ENCODE results near the gene MEGF11.

The MEGF11 gene

GRCh38 chr15:66195621-66196230 lies 57.8 kb downstream of the MEGF11 start:
- Histone ChIP-seq H3K27ac (replicated peaks) (no peak overlapping the region), H3K27me3 (ENCODE audit: insufficient read depth, poor library complexity, severe bottlenecking) (peaks cover 2% of the 10 kb centered on the region), H3K4me3 (replicated peaks; ENCODE audit: insufficient read depth, low read length) (no peak overlapping the region)
- no peak for DNase-seq (ENCODE audit: low read depth in 1 of 2, low spot score in 1 of 2)
- no peak for TF ChIP-seq REST (IDR thresholded peaks at IDR 0.05; ENCODE audit: insufficient replicate concordance, low read depth)
- no peak for TF ChIP-seq CTCF (IDR thresholded peaks at IDR 0.05; ENCODE audit: insufficient read depth, low read length)

GRCh38 chr15:66193066-66193465 lies 60.5 kb downstream of the MEGF11 start:
- DNase-seq (ENCODE audit: low read depth in 1 of 2, low spot score in 1 of 2) = no peak
- no peak overlapping the region for H3K4me3 ChIP-seq (replicated peaks; ENCODE audit: insufficient read depth, low read length)
- peaks cover 2% of the 10 kb centered on the region for H3K27me3 ChIP-seq (ENCODE audit: insufficient read depth, poor library complexity, severe bottlenecking)
- TF ChIP-seq REST (IDR thresholded peaks at IDR 0.05; ENCODE audit: insufficient replicate concordance, low read depth) = no peak
- no peak overlapping the region for H3K27ac ChIP-seq (replicated peaks)

- no peak for DNase-seq (ENCODE audit: low read depth in 1 of 2, low spot score in 1 of 2)
- Histone ChIP-seq H3K4me3 (replicated peaks; ENCODE audit: insufficient read depth, low read length) (no peak overlapping the region), H3K27ac (replicated peaks) (no peak overlapping the region), H3K27me3 (ENCODE audit: insufficient read depth, poor library complexity, severe bottlenecking) (no peaks in the 10 kb centered on the region)
- TF ChIP-seq CTCF (IDR thresholded peaks at IDR 0.05; ENCODE audit: insufficient read depth, low read length) (no peak), POLR2AphosphoS5 (IDR thresholded peaks at IDR 0.05; ENCODE audit: low read depth) (no peak), REST (IDR thresholded peaks at IDR 0.05; ENCODE audit: insufficient replicate concordance, low read depth) (no peak), GABPA (IDR thresholded peaks at IDR 0.05; ENCODE audit: low read depth) (no peak), SPI1 (IDR thresholded peaks at IDR 0.05; ENCODE audit: borderline replicate concordance, low read depth) (no peak)
Measured at GRCh38 chr15:66190746-66191145, 62.8 kb downstream of the MEGF11 start.

GRCh38 chr15:66189291-66189690 lies 64.3 kb downstream of the MEGF11 start:
- DNase-seq (ENCODE audit: low read depth in 1 of 2, low spot score in 1 of 2) = no peak
- no peak overlapping the region for H3K27ac ChIP-seq (replicated peaks)
- TF ChIP-seq POLR2AphosphoS5 (IDR thresholded peaks at IDR 0.05; ENCODE audit: low read depth) (no peak), REST (IDR thresholded peaks at IDR 0.05; ENCODE audit: insufficient replicate concordance, low read depth) (no peak), GABPA (IDR thresholded peaks at IDR 0.05; ENCODE audit: low read depth) (no peak), CTCF (IDR thresholded peaks at IDR 0.05; ENCODE audit: insufficient read depth, low read length) (no peak), SPI1 (IDR thresholded peaks at IDR 0.05; ENCODE audit: borderline replicate concordance, low read depth) (no peak)

More at GRCh38 chr15:66189291-66189690, 64.3 kb downstream of the MEGF11 start:
- Histone ChIP-seq H3K4me3 (replicated peaks; ENCODE audit: insufficient read depth, low read length) (no peak overlapping the region), H3K27me3 (ENCODE audit: insufficient read depth, poor library complexity, severe bottlenecking) (no peaks in the 10 kb centered on the region)
